BJ (cell line): ENCODE data around the gene NIPSNAP3A. TPM values are rescaled to one million over a fixed set of nuclear protein-coding genes. Genes with fewer than 3 reads are reported as not detected.

Source experiments
- CTCF ChIA-PET: fragments of 350-600 bp; formaldehyde crosslinking; extraction: SDS; loops from one replicate; lab custom pipeline; 2021; ENCODE audit warnings: antibody characterized with exemption, inconsistent platforms; lab: Yijun Ruan, JAX
- POLR2A ChIA-PET: fragments of 300-600 bp; sonication (Branson Sonifier 250); formaldehyde crosslinking; extraction: SDS; loops from one replicate; lab custom pipeline; 2021; ENCODE audit warnings: antibody characterized with exemption; lab: Charles Lee
- DNase-seq: peaks from one replicate; pipeline ENCODE4 v3.0.0-alpha.2; 2011; ENCODE audit warnings: low read depth
- H3K27me3 ChIP-seq: 2 replicates; pipeline ENCODE4 v1.6.0; 2011; ENCODE audit warnings: low read length; ENCODE audit not compliant: control insufficient read depth, insufficient read depth
- H3K36me3 ChIP-seq: 2 replicates; pipeline ENCODE4 v1.5.1; 2011; ENCODE audit warnings: low read length; ENCODE audit not compliant: control insufficient read depth, insufficient read depth
- H3K4me3 ChIP-seq: 2 replicates; pipeline ENCODE4 v1.5.1; 2011; ENCODE audit warnings: low read depth, mild to moderate bottlenecking, control low read depth, low read length
- CTCF ChIP-seq: IDR thresholded peaks from 2 replicates; pipeline ENCODE4 v1.5.1; 2011; ENCODE audit warnings: low read depth, mild to moderate bottlenecking, control low read depth, inconsistent platforms, low read length, moderate library complexity; ENCODE audit not compliant: insufficient read depth
- polyA plus RNA-seq: library from polyadenylated mRNA; depleted of rRNA; stranded (reverse); fragments of >200 nt; gene quantifications from 2 replicates; pipeline ENCODE4 v1.2.3, GENCODE V29; 2011

NIPSNAP3A gene
- polyA plus RNA-seq, 1 experiment, result 40.6 TPM

- POLR2A ChIA-PET, result no interaction called here
- no peaks in the 10 kb centered on the region for H3K27me3 ChIP-seq
- CTCF ChIA-PET, result interaction anchor here (0.6 to 1.4 kb wide), 3 partner anchors 9 to 37 kb away, joined by 3 read pairs; no protein-coding TSS in a partner anchor
- no peak for DNase-seq
- H3K36me3 ChIP-seq, result peaks cover 14% of the 10 kb centered on the region
- no peak overlapping the region for H3K4me3 ChIP-seq
- no peak for TF ChIP-seq CTCF
These were observed 38.8 kb downstream of the NIPSNAP3A start for GRCh38 chr9:104786293-104786692.

GRCh38 chr9:104787306-104788015 lies 40.0 kb downstream of the NIPSNAP3A start:
- ChIA-PET CTCF (interaction anchor here (1.2 kb wide), 1 partner anchor 10 kb away, joined by 3 read pairs; no protein-coding TSS in a partner anchor), POLR2A (no interaction called here)
- Histone ChIP-seq H3K4me3 (no peak overlapping the region), H3K27me3 (no peaks in the 10 kb centered on the region), H3K36me3 (peaks cover 14% of the 10 kb centered on the region)
- DNase-seq, result no peak
- no peak for TF ChIP-seq CTCF

GRCh38 chr9:104788251-104788650 lies 40.8 kb downstream of the NIPSNAP3A start:
- peaks cover 18% of the 10 kb centered on the region for H3K36me3 ChIP-seq
- CTCF ChIA-PET, result no interaction called here

GRCh38 chr9:104794070-104794469 lies 46.6 kb downstream of the NIPSNAP3A start:
- no peak for TF ChIP-seq CTCF
- CTCF ChIA-PET, result no interaction called here
- H3K4me3 ChIP-seq, result no peak overlapping the region
- POLR2A ChIA-PET, result no interaction called here
- no peaks in the 10 kb centered on the region for H3K27me3 ChIP-seq
- DNase-seq, result no peak
- peaks cover 17% of the 10 kb centered on the region for H3K36me3 ChIP-seq

More at GRCh38 chr9:104788251-104788650, 40.8 kb downstream of the NIPSNAP3A start:
- POLR2A ChIA-PET, result no interaction called here
- DNase-seq, result no peak
- Histone ChIP-seq H3K27me3 (no peaks in the 10 kb centered on the region), H3K4me3 (no peak overlapping the region)
- TF ChIP-seq CTCF, result no peak

GRCh38 chr9:104795082-104795481 lies 47.6 kb downstream of the NIPSNAP3A start:
- DNase-seq, result no peak
- ChIA-PET POLR2A (no interaction called here), CTCF (interaction anchor here (0.9 to 1.5 kb wide), 2 partner anchors 9 to 68 kb away, joined by 3 read pairs; no protein-coding TSS in a partner anchor)
- Histone ChIP-seq H3K27me3 (no peaks in the 10 kb centered on the region), H3K36me3 (peaks cover 20% of the 10 kb centered on the region), H3K4me3 (no peak overlapping the region)
- TF ChIP-seq CTCF, result no peak
